H7 (cell line): ENCODE measurements around the gene OST4. TPM values are rescaled to one million over a fixed set of nuclear protein-coding genes. Genes with fewer than 3 reads are reported as not detected.

Source experiments
- DNase-seq: peaks from one replicate; pipeline ENCODE4 v3.0.0; 2012
- H3K27me3 ChIP-seq: 2 replicates; pipeline ENCODE4 v1.6.0; 2011; ENCODE audit warnings: mild to moderate bottlenecking, low read length; ENCODE audit not compliant: control insufficient read depth, insufficient read depth
- H3K36me3 ChIP-seq: replicated peaks from 2 replicates; pipeline ENCODE4 v1.5.1; 2011; ENCODE audit warnings: low read length; ENCODE audit not compliant: control insufficient read depth, insufficient read depth
- H3K4me3 ChIP-seq: 2 replicates; pipeline ENCODE4 v1.5.1; 2011; ENCODE audit warnings: low read depth, mild to moderate bottlenecking, control low read depth, low read length, moderate library complexity; ENCODE audit not compliant: insufficient read depth
- total RNA-seq: library from RNA; depleted of rRNA; stranded (reverse); fragments of >200 nt; shearing (Covaris generic); gene quantifications from 2 replicates; pipeline ENCODE4 v1.2.3, GENCODE V29; 2014

OST4 gene
- total RNA-seq, 1 experiment from 2014 or later, result 228 TPM

- H3K4me3 ChIP-seq, result no peak overlapping the region
- no peaks in the 10 kb centered on the region for H3K36me3 ChIP-seq
- DNase-seq, result no peak
- H3K27me3 ChIP-seq, result no peaks in the 10 kb centered on the region
Observed at GRCh38 chr2:27097341-27097740, 25.9 kb upstream of the OST4 start.

- no peak for DNase-seq
- H3K36me3 ChIP-seq, result no peaks in the 10 kb centered on the region
- H3K27me3 ChIP-seq, result no peaks in the 10 kb centered on the region
- no peak overlapping the region for H3K4me3 ChIP-seq
Observed at GRCh38 chr2:27096748-27097297, 25.4 kb upstream of the OST4 start.

GRCh38 chr2:27095745-27096651, 24.5 kb upstream of the OST4 start:
- DNase-seq, result peak; percentile 92
- no peaks in the 10 kb centered on the region for H3K27me3 ChIP-seq
- H3K36me3 ChIP-seq, result no peaks in the 10 kb centered on the region
- H3K4me3 ChIP-seq, result peak overlapping the region; percentile 25; the same call in 1 of the 2 replicates

- H3K4me3 ChIP-seq, result no peak overlapping the region
Observed at GRCh38 chr2:27095427-27095744, 23.9 kb upstream of the OST4 start.

GRCh38 chr2:27094353-27094984, 23.0 kb upstream of the OST4 start:
- DNase-seq, result peak; percentile 45
- H3K4me3 ChIP-seq, result no peak overlapping the region
- H3K36me3 ChIP-seq, result no peaks in the 10 kb centered on the region
- no peaks in the 10 kb centered on the region; the same call in 1 of the 2 replicates for H3K27me3 ChIP-seq

More at GRCh38 chr2:27095427-27095744, 23.9 kb upstream of the OST4 start:
- H3K27me3 ChIP-seq, result no peaks in the 10 kb centered on the region
- DNase-seq, result no peak
- H3K36me3 ChIP-seq, result no peaks in the 10 kb centered on the region

GRCh38 chr2:27093430-27094352, 22.2 kb upstream of the OST4 start:
- H3K36me3 ChIP-seq, result no peaks in the 10 kb centered on the region

GRCh38 chr2:27092696-27093429, 21.4 kb upstream of the OST4 start:
- peak; percentile 43 for DNase-seq
- Histone ChIP-seq H3K4me3 (no peak overlapping the region), H3K27me3 (no peaks in the 10 kb centered on the region; the same call in 1 of the 2 replicates), H3K36me3 (no peaks in the 10 kb centered on the region)

More at GRCh38 chr2:27093430-27094352, 22.2 kb upstream of the OST4 start:
- no peak overlapping the region for H3K4me3 ChIP-seq
- DNase-seq, result peak; percentile 31
- H3K27me3 ChIP-seq, result no peaks in the 10 kb centered on the region; the same call in 1 of the 2 replicates

- peaks cover 6% of the 10 kb centered on the region for H3K27me3 ChIP-seq
- peak; percentile 53 for DNase-seq
Observed at GRCh38 chr2:27091746-27092695, 20.6 kb upstream of the OST4 start.

GRCh38 chr2:27089111-27089954, 17.9 kb upstream of the OST4 start:
- Histone ChIP-seq H3K4me3 (no peak overlapping the region), H3K27me3 (peaks cover 20% of the 10 kb centered on the region), H3K36me3 (no peaks in the 10 kb centered on the region)
- DNase-seq, result peak; percentile 36

More at GRCh38 chr2:27091746-27092695, 20.6 kb upstream of the OST4 start:
- Histone ChIP-seq H3K36me3 (no peaks in the 10 kb centered on the region), H3K4me3 (no peak overlapping the region)

- no peaks in the 10 kb centered on the region; the same call in 1 of the 2 replicates for H3K36me3 ChIP-seq
- H3K4me3 ChIP-seq, result no peak overlapping the region
- H3K27me3 ChIP-seq, result peaks cover 20% of the 10 kb centered on the region
- DNase-seq, result no peak
Observed at GRCh38 chr2:27088634-27089033, 17.2 kb upstream of the OST4 start.

GRCh38 chr2:27087823-27088410, 16.5 kb upstream of the OST4 start:
- no peaks in the 10 kb centered on the region; the same call in 1 of the 2 replicates for H3K36me3 ChIP-seq
- H3K4me3 ChIP-seq, result no peak overlapping the region
- DNase-seq, result peak; percentile 27
- peaks cover 20% of the 10 kb centered on the region for H3K27me3 ChIP-seq
